Cortex of kidney (tissue), 1 donor: Measurements from ENCODE around the gene TAF4B.

ENCODE experiments used
- DNase-seq: peaks from one replicate; lab custom pipeline; 2025; lab: John Stamatoyannopoulos, UW

Gene TAF4B

DNA sequence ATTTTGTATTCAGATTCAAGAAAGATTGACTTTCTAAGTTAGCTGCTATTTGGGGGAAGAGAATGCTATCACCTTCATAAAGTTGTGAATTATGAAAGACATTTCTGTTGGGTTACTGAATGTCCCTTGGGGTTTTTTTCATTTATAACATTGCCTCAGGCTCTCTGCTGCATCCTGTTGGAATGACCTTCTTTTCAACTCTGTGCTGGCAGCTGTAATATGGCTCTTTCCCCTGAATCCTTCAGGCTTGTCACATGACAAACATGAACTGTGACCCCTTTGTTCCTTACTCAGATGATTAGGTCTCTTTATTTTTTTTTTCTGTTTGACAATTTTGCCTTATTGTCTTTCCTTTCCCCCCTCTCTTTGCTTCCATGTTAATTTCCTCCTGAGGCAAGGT is 159.8 kb downstream of the TAF4B start:
- DNase-seq: no peak

- no peak for DNase-seq
Measured at GRCh38 chr18:26386441-26386840, 160.2 kb downstream of the TAF4B start.

GRCh38 chr18:26394047-26394654 is 167.9 kb downstream of the TAF4B start:
- no peak for DNase-seq

DNA sequence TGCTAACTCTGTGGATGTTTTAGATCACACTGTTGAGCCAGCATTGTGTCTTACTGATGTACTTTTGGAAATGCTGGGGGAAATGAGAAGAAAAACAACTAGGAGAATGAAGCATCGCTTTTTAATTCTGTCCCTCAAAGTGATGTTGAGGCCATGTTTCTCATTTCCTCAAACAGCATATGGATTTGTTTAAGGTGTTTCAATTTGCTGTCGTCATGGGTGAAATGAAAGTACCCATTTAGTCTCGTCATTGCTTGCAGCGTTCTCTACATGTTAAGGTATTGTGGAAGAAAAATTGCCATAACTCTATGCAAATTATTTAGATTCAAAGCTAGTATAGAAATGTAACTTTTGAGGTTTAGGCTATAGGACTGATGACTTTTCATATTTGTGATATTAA is 170.8 kb downstream of the TAF4B start:
- no peak for DNase-seq

DNA sequence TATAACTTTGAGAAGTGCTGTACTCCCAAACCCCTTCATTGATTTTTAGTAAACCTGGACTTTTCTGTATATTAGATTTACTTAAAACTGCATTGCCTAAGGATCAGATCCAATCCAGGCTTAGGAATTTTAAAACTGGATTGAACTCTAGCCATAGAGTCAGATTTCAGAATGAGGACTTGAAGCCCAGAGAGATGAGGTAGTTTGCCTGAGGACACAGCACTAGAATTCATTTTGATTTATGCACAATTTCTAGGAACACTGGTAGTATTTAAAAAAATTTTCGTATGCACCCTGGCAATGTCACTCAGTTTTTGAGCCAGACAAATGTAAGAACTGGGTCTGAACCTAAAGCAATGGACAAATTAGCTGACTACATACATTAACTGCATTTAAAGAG is 177.2 kb downstream of the TAF4B start:
- no peak for DNase-seq

GRCh38 chr18:26405190-26405801 is 179.1 kb downstream of the TAF4B start:
- no peak for DNase-seq

DNA sequence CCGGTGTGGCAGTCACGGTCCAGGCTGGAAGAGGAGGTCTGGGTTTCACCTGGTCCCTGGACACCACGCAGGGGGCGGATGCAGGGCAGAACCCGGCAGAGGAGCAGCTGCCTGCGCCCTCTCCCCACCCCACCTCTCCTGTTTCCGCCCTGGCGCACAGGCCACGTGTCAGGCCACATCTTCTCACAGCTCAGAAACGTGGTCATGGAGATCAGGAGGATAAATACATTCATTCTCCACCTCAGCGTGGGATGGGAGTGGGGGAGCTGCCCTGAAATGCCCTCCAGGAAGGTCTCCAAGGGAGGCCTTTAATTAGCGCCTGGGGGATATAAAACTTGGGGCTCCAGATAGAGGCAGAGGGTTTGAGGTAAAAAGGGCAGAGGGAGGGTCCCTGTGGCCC is 180.1 kb downstream of the TAF4B start:
- no peak for DNase-seq

GRCh38 chr18:26406854-26407517 is 180.7 kb downstream of the TAF4B start:
- DNase-seq: no peak

DNA sequence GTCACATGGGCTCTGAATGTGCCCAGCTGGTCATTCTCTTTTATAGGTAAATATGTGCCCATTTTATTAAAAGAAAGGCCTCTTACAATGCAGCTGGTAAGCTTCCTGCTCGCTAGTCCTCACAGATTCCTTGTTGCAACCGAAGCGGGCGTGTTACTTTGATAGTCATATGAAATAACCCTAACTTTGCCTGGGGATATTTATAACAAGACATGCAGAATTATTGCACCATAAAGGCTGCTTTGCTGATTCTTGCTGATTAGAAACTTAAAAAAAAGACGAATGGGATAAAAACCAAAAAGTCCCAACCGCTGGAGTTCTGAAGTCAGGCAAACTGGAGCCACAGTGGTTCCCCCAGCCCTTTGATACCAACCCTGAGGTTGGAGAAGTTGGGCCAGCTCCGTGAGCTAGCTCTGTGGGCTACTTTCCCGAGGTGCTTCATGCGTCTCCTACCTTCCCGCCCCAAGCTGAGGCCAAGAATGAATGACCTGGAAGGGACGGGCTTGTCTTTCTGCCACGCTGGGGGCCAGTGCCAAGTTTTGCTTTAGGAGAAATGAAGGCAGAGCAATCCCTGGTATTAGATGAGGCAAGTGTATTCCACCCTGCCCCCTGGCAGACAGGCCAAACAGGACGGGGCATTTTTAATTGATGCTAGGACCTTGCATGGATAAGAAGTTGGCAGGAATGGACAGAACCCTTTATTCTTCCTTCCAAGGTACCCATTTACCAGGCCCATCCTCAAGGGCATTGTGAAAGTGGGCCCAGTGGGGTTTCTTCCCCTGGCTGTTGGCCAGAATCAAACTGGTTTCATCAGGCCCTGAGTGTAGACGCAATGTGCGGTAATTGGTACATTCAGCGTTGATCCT is 181.7 kb downstream of the TAF4B start:
- DNase-seq: no peak

DNA sequence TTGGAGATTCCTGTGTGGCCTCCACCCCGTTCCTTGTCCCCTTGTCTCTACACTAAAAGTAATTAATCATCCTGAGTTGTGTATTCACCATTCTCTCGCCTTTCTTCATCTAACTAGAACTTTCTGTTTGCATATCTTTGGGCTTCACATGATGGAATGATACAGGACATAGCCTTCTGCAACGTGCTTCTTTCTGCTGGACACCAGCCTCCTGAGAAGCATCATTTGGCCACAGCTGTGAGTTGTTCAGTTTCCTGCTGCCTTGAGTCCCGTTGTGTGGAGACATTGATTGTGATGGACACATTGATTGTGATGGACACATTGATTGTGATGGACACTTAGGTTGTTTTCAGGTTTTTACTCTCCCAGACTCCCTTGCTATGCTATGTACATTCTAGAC is 182.8 kb downstream of the TAF4B start:
- DNase-seq: no peak

DNA sequence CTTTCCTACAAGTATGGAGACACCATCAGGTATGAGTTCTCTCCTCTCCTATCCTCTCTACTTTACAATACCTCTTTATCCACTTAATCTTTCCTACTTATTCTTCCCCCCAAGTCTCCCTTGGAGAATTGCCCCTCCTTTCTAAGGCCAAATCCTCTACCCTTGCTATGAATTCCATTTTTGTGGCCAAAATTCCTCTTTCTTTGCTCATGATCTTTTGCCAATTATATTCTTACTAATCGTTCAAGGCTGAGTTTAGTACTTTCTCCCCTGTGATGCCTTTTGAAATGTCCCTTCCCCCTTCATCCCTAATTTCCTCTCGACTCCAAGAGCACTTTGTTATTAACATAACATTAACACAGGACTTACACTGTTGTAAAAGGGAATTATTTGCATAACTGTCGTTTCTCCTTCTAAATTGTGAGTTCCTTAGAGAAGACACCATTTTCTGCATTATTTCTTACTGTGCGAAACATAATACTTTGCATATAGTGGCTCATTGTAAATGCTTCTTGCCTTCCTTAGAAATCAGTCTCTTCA is 188.7 kb downstream of the TAF4B start:
- no peak for DNase-seq

DNA sequence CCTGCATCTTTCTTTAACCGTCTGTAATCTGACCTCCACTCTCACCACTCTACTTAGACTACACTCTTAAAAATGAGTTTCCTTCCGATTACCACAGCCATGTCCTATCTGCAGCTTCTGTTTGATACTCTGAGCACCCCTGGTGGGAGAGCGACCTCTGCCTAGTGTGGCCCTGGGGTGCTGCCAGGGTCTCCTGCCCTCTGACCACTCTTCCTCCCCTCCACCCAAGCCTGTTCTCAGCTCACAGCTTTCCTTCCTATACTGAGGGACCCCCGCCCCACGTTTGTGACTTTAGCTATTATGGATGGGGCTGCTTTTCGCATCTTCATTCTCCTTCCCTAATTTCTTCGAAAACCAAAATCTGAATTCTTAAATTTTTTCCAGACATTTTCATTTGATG is 189.4 kb downstream of the TAF4B start:
- DNase-seq: no peak

DNA sequence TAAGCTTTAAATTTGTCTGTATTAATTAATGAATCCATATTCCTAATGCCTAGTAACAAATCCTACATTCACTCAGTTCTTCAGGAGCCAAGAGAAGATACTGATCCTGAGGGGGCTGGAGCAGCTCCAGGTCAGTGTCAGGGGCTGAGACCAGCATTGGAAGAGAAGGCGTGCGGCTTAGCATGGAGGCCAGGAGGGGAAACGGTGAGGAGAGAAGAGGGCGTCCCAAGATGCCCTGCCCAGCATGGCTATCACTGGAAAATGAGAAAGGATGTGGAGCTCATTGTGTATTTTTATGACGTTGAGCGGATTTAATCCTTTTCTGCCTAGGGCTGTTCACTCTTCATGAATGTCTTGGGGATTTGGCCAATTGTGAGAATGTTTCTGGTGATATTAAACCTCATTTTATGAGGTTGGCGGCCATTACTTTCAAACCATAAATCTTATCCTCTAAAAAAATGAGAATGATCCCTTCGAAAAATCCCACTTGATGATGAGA is 190.5 kb downstream of the TAF4B start:
- DNase-seq: no peak

GRCh38 chr18:26417190-26417589 is 190.9 kb downstream of the TAF4B start:
- DNase-seq: no peak

DNA sequence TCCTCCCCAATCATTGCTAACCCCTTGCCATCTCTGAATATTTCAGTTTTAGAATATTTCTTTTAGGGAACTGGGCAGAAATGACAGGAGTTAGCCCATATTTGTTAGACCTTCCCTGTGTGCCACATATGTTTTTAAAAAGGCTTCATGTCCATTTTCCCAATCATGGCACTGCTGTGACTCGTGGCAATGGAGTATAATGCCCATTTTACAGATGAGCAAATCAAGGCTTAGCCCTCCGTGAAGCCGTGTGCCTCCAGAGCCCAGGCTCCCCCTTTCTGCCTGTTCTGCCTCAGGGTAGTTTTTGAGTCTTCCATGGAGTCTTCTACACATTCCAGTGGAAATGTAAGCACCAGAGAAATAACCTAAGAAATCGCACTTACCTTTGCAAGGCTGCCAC is 192.0 kb downstream of the TAF4B start:
- no peak for DNase-seq

DNA sequence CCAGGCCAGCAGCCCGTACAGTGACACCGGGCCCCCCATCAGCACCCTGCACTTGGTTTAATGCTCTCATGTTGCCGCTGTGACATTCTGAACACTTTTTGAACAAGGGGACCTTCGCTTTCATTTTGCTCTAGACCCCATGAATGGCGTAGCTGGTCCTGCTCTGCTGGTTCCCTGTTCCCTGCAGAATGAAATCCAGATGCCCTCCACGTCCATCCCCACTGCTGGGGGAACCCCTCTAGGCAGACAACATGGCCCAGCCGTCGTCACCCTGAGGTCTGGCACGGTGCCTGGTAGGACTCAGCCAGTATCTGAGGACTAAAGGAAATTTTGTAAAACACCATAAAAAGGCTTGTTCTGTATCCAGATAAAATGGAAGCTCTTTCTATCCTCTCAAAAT is 193.5 kb downstream of the TAF4B start:
- no peak for DNase-seq

GRCh38 chr18:26421503-26421902 is 195.3 kb downstream of the TAF4B start:
- DNase-seq: no peak

DNA sequence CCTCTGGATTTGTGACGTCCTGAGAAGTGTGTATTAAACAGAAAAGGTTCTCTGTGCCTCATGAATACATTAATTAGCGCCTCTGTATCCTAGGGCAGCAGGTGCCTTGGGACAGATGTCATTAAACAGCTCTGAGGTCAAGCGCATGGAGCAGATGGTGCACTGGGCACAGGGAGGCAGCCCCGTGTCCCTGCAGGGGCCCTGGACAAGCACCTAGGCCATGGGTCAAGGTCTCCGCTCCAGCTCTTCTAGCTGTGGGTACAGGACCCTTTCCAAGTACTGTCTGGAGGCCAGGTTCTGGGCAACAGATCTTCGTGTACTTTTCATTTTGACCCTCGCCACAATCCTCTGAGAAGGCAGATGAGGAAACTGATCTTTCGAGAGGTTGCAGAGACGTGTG is 195.7 kb downstream of the TAF4B start:
- no peak for DNase-seq

- DNase-seq: no peak
Measured at GRCh38 chr18:26422472-26423162, 196.4 kb downstream of the TAF4B start.

DNA sequence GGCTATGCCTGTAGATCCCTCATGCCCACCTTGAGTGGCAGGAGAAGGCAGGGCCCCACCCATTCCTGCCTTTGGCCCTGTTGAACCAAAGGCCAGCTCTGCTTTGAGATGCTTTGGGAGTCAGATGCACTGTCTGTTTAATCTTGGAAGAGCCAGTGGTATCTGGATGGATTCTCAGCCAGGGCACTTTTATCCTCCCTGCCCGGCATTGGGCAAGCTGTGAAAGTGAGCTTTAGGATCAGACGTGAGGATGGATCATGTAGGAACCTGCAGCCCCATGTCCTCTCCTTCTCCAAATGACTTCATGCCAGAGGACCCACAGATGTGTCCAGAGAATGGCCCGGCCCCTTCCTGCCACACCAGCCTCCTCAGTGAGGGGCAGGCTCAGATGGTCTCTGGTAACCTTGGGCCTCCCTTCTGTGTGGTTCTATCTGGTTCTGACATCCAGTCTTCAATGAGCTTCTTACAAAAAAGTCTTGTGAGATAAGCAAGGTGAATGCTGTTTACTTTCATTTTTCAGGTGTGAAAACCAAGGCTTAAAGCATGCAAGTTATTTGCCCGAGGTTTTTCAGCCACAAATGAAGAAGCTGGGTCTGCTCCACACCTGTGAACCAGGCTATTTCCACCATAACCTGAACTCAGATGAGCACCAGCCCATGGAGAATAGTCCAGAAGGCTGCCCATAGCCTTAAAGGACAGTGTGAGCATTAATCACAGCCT is 198.3 kb downstream of the TAF4B start:
- DNase-seq: no peak

- no peak for DNase-seq
Measured at GRCh38 chr18:26425148-26425531, 198.9 kb downstream of the TAF4B start.
